PFSK-1 (cell line): ENCODE measurements around the gene SAMD14.

Experiments
- POLR2AphosphoS5 ChIP-seq: IDR thresholded peaks from 2 replicates; pipeline ENCODE4 v1.6.1; 2012; ENCODE audit warnings: low read depth, mild to moderate bottlenecking, control low read depth, low read length, moderate library complexity
- REST ChIP-seq, 2 experiments: IDR thresholded peaks; 2 replicates each; pipeline versions ENCODE4 v1.6.1 to v1.8.0; 2011 to 2012; ENCODE audit warnings: low read depth in 2 of 2, low read length in 2 of 2, control low read depth in 1 of 2, inconsistent platforms in 1 of 2, mild to moderate bottlenecking in 1 of 2, moderate library complexity in 1 of 2; ENCODE audit not compliant: insufficient read depth in 1 of 2
- SIN3A ChIP-seq: IDR thresholded peaks from 2 replicates; pipeline ENCODE4 v1.6.1; 2012; ENCODE audit warnings: mild to moderate bottlenecking, low read length, moderate library complexity, borderline replicate concordance; ENCODE audit not compliant: insufficient read depth
- TAF1 ChIP-seq: IDR thresholded peaks from 2 replicates; pipeline ENCODE4 v1.6.1; 2012; ENCODE audit warnings: low read length, control low read depth, borderline replicate concordance; ENCODE audit not compliant: insufficient read depth

GRCh38 chr17:50060951-50061712 lies 68.8 kb downstream of the SAMD14 start:
- TF ChIP-seq SIN3A (no peak), POLR2AphosphoS5 (no peak), TAF1 (no peak), REST (IDR thresholded peaks at IDR 0.05; ENCODE audit: insufficient read depth in 1 of 2, low read depth in 2 of 2, low read length in 2 of 2) (no peak)
